ENCODE measurements around the gene ARHGEF25.

ARHGEF25 gene

DNA sequence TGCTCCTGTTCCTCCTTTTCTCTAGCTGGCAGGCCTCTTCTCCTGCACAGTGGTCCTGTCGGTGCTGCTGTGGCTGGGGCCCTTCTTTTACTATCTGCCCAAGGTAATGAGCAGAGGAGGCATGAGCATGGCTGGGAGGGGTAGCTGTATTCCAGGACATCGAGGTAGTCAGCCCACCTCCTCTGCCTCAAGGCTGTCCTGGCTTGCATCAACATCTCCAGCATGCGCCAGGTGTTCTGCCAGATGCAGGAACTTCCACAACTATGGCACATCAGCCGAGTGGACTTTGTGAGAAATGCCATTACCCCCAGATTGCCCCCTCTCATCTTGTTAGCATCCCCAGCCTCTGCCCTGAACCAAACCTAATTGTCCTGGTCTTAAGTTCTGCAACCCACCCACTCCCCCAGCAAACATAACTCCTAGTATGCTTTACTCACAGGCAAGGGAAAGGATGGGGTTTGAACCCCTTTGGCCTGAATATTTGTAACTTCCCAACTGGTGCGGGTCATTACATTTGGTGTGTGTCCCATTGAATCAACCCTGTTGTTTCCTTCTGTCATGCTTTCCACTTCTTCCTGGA, 12.7 kb downstream of the ARHGEF25 start:
- in situ Hi-C loops (cut with HindIII; ENCODE audit: low sequenced_read_pairs): no loop called here
- TF ChIP-seq, protein P1, sequence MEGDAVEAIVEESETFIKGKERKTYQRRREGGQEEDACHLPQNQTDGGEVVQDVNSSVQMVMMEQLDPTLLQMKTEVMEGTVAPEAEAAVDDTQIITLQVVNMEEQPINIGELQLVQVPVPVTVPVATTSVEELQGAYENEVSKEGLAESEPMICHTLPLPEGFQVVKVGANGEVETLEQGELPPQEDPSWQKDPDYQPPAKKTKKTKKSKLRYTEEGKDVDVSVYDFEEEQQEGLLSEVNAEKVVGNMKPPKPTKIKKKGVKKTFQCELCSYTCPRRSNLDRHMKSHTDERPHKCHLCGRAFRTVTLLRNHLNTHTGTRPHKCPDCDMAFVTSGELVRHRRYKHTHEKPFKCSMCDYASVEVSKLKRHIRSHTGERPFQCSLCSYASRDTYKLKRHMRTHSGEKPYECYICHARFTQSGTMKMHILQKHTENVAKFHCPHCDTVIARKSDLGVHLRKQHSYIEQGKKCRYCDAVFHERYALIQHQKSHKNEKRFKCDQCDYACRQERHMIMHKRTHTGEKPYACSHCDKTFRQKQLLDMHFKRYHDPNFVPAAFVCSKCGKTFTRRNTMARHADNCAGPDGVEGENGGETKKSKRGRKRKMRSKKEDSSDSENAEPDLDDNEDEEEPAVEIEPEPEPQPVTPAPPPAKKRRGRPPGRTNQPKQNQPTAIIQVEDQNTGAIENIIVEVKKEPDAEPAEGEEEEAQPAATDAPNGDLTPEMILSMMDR (IDR thresholded peaks at IDR 0.05; ENCODE audit: low read depth, low read length): no peak
- no peak overlapping the region for H3K4me3 ChIP-seq (ENCODE audit: low read depth, low read length)
- DNase-seq (ENCODE audit: low read depth, low spot score): no peak

DNA sequence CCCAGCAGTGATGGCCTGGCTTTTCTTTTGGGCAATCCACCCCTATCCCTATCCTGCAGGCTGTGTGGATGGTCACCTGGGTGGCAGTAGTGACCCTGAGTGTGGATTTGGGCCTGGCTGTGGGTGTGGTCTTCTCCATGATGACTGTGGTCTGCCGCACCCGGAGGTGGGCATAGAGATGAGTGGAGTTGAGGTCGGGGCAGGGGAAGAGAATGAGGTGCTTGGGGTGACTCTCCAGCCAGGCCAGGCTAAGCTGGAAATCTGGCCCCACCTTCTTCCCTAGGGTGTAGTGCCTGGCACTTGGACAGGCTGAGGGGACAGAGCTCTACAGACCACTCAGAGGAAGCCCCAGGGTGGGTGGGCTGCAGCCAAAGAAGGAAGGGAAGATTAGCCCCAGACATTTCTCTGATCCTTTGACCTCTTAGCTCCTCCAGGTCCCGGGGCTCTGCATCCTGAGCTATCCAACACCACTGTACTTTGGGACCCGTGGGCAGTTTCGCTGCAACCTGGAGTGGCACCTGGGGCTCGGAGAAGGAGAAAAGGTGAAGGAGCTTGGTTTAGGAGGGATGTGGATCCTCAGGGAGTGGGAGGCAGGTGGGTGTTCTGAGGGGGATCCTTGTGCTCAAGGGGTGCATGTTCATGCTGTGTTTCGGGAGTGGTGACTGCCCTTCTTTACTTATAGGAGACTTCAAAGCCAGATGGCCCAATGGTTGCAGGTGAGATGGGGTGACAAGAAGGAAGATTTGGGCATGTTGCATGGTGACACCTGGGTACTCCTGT, 13.4 kb downstream of the ARHGEF25 start:
- DNase-seq (ENCODE audit: low read depth, low spot score): no peak
- no peak overlapping the region for H3K4me3 ChIP-seq (ENCODE audit: low read depth, low read length)
- TF ChIP-seq, protein P1 (IDR thresholded peaks at IDR 0.05; ENCODE audit: low read depth, low read length): no peak
- in situ Hi-C loops (cut with HindIII; ENCODE audit: low sequenced_read_pairs): no loop called here

DNA sequence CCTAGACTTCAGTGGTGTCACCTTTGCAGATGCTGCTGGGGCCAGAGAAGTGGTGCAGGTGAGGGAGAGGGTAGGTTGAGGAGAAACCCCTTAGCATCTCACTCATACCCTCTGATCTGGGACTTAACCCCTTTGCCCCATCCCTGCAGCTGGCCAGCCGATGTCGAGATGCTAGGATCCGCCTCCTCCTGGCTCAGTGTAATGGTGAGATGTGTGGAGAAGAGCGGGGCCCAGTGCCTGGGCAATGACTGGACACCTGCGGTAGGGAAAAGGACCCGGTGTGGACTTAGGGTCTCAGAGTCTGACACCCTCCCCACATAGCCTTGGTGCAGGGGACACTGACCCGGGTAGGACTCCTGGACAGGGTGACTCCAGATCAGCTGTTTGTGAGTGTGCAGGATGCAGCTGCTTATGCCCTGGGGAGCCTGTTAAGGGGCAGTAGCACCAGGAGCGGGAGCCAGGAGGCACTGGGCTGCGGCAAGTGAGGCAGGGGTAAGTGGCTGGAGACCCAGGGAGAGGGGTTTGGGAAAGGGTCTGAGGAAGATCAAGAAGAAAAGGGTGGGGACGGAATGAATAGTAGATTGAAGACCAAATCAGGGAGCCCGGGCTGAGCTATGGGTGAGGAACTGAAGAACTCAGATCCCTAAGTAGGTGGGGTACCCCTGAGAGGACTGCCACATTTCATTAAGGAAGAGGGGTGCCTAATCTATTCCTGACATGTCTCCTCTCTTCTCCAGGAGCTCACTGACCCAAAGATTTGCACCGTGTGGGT, 14.2 kb downstream of the ARHGEF25 start:
- no peak overlapping the region for H3K4me3 ChIP-seq (ENCODE audit: low read depth, low read length)
- TF ChIP-seq, protein P1 (IDR thresholded peaks at IDR 0.05; ENCODE audit: low read depth, low read length): no peak
- in situ Hi-C loops (cut with HindIII; ENCODE audit: low sequenced_read_pairs): no loop called here
- DNase-seq (ENCODE audit: low read depth, low spot score): no peak

DNA sequence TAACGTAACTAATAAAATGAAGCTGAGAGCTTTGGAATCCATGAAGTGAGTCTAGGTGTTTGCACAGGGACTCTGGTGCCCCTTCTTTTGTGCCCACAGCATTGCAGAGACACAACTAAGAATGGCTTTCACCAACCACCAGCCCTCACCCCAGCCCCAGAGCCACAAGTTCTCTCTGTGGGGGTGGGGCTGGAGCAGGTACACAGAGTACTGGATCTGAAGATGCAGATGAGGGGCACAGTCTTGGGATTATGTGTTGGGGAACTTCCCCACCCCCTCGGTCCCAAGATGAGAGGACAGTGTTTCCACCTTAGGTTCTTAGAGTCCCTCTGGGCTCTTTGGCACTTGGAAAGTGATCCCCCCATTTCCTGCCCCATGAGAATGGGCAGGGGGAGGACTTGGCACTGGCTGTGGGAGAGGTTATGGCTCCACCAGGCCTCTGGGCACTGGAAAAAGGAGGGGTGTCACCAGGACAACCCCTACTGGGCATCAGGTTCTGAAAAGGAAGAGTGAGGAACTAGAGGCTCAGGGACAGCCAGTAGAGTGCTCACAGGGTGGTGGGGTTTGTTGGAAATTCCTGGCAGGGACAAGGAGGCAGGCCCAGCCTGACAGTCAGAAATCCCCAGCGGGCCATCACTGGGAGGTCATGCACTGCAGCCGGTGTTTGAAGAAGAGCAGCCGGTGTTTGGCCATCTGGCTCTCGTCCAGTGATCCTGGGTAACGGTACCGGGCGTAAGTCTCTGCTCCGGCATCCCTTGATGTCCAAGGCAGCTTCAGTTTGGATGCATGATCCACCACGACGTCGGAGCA, 15.1 kb downstream of the ARHGEF25 start:
- no peak for DNase-seq (ENCODE audit: low read depth, low spot score)
- in situ Hi-C loops (cut with HindIII; ENCODE audit: low sequenced_read_pairs): no loop called here
- TF ChIP-seq, protein P1 (IDR thresholded peaks at IDR 0.05; ENCODE audit: low read depth, low read length): no peak

DNA sequence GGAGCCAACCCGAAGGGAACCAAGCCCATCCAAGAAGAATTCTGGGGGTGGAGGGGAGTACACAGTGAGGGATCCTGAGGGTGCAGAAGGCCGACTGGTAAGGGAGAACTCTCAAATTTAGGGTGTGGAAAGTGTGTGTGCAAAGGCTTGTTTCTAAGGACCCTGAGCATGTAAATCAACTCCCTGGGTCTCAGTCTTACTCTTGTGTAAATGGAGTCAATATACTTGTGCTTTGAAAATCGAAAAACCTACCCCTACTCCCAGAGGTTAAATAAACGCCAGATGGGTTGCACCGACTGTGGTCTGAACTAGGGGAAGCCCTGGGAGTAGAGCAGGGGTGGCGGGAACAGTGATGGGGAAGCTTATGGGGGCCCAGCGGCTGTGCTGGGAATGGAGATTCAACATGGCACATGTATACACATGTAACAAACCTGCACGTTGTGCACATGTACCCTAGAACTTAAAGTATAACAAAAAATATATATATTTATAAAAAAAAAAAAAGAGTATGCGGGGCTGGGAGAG, 15.7 kb downstream of the ARHGEF25 start:
- H3K4me3 ChIP-seq (ENCODE audit: low read depth, low read length): no peak overlapping the region
- TF ChIP-seq, protein P1 (IDR thresholded peaks at IDR 0.05; ENCODE audit: low read depth, low read length): no peak
- in situ Hi-C loops (cut with HindIII; ENCODE audit: low sequenced_read_pairs): no loop called here
- no peak for DNase-seq (ENCODE audit: low read depth, low spot score)

More for the DNA sequence above, 15.1 kb downstream of the ARHGEF25 start:
- no peak overlapping the region for H3K4me3 ChIP-seq (ENCODE audit: low read depth, low read length)

Data from astrocyte of the spinal cord (primary cell).